ENCODE results near the gene ETV3.

ETV3 gene

GRCh38 chr1:157086299-157086698 is 51.9 kb downstream of the ETV3 start:
- Histone ChIP-seq H2AFZ (ENCODE audit: low read depth, low read length) (no peak overlapping the region), H3K4me3 (ENCODE audit: low read length) (no peak overlapping the region), H3K4me2 (ENCODE audit: low read length) (no peak overlapping the region), H3K79me2 (ENCODE audit: low read length) (no peaks in the 10 kb centered on the region), H3K36me3 (replicated peaks; ENCODE audit: low read depth, low read length) (no peaks in the 10 kb centered on the region), H4K20me1 (ENCODE audit: insufficient read depth, low read length) (no peaks in the 10 kb centered on the region), H3K27ac (ENCODE audit: low read length) (no peak overlapping the region), H3K9me3 (ENCODE audit: insufficient read depth, low read length) (no peaks in the 10 kb centered on the region), H3K9ac (ENCODE audit: low read length) (no peak overlapping the region), H3K27me3 (ENCODE audit: low read depth, low read length) (peaks cover 9% of the 10 kb centered on the region; the same call in 1 of the 2 replicates), H3K4me1 (ENCODE audit: low read length) (peaks cover 11% of the 10 kb centered on the region)
- no peak for TF ChIP-seq EZH2phosphoT487 (IDR thresholded peaks at IDR 0.05; ENCODE audit: low read depth)
- TF ChIP-seq, protein P1, sequence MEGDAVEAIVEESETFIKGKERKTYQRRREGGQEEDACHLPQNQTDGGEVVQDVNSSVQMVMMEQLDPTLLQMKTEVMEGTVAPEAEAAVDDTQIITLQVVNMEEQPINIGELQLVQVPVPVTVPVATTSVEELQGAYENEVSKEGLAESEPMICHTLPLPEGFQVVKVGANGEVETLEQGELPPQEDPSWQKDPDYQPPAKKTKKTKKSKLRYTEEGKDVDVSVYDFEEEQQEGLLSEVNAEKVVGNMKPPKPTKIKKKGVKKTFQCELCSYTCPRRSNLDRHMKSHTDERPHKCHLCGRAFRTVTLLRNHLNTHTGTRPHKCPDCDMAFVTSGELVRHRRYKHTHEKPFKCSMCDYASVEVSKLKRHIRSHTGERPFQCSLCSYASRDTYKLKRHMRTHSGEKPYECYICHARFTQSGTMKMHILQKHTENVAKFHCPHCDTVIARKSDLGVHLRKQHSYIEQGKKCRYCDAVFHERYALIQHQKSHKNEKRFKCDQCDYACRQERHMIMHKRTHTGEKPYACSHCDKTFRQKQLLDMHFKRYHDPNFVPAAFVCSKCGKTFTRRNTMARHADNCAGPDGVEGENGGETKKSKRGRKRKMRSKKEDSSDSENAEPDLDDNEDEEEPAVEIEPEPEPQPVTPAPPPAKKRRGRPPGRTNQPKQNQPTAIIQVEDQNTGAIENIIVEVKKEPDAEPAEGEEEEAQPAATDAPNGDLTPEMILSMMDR (IDR thresholded peaks at IDR 0.05; ENCODE audit: low read depth, low read length) = no peak

GRCh38 chr1:157085421-157085820 is 52.8 kb downstream of the ETV3 start:
- Histone ChIP-seq H3K9ac (ENCODE audit: low read length) (no peak overlapping the region), H2AFZ (ENCODE audit: low read depth, low read length) (no peak overlapping the region), H3K4me1 (ENCODE audit: low read length) (peaks cover 3% of the 10 kb centered on the region), H3K4me3 (ENCODE audit: low read length) (no peak overlapping the region), H3K27ac (ENCODE audit: low read length) (no peak overlapping the region), H3K79me2 (ENCODE audit: low read length) (no peaks in the 10 kb centered on the region), H3K9me3 (ENCODE audit: insufficient read depth, low read length) (no peaks in the 10 kb centered on the region), H4K20me1 (ENCODE audit: insufficient read depth, low read length) (no peaks in the 10 kb centered on the region), H3K27me3 (ENCODE audit: low read depth, low read length) (peaks cover 9% of the 10 kb centered on the region; the same call in 1 of the 2 replicates), H3K4me2 (ENCODE audit: low read length) (no peak overlapping the region), H3K36me3 (replicated peaks; ENCODE audit: low read depth, low read length) (no peaks in the 10 kb centered on the region)
- TF ChIP-seq, protein P1 (IDR thresholded peaks at IDR 0.05; ENCODE audit: low read depth, low read length) = no peak
- TF ChIP-seq EZH2phosphoT487 (IDR thresholded peaks at IDR 0.05; ENCODE audit: low read depth) = no peak

DNA sequence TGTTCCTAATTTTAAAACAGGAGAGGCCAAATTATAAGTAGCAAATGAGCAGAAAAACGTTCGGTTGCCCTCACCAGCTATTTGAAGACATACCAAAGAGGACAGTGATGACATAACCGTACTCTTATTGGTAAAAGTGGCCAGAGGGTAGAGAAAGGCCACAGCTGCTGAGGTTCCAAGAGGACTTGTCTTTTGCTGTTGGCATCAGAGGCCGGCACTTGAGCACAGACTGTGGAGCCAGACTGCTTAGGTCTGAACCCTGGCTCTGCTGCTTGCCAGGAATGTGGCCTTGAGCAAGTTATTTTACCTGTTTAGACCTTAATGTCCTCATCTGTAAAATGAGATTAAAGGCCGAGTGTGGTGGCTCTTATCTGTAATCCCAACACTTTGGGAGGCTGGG is 53.5 kb downstream of the ETV3 start:
- Histone ChIP-seq H4K20me1 (ENCODE audit: insufficient read depth, low read length) (no peaks in the 10 kb centered on the region), H3K9me3 (ENCODE audit: insufficient read depth, low read length) (no peaks in the 10 kb centered on the region), H3K4me3 (ENCODE audit: low read length) (no peak overlapping the region), H3K36me3 (replicated peaks; ENCODE audit: low read depth, low read length) (no peaks in the 10 kb centered on the region), H3K4me1 (ENCODE audit: low read length) (no peaks in the 10 kb centered on the region), H3K4me2 (ENCODE audit: low read length) (no peak overlapping the region), H3K79me2 (ENCODE audit: low read length) (no peaks in the 10 kb centered on the region), H3K27me3 (ENCODE audit: low read depth, low read length) (peaks cover 9% of the 10 kb centered on the region; the same call in 1 of the 2 replicates), H3K27ac (ENCODE audit: low read length) (no peak overlapping the region), H2AFZ (ENCODE audit: low read depth, low read length) (no peak overlapping the region), H3K9ac (ENCODE audit: low read length) (no peak overlapping the region)
- no peak for TF ChIP-seq EZH2phosphoT487 (IDR thresholded peaks at IDR 0.05; ENCODE audit: low read depth)

DNA sequence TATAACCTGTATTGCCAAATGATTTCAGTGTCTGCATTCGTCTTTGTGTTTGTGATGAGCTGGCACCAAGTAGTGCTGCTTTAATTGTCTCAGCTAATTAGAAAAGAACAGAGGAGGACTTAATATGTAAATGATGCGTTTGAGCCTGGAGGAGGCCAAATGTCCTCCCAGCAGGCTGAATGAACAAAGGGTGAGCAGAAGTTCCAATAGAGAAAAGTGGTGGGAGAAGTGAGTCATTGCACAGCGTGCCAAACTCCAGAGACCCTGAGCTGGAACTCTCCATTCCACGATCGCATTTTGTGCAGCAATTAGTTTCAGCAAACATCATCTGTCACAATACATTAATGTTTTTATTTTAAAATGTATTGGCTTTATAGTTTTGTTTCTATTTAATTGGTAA is 56.5 kb downstream of the ETV3 start:
- Histone ChIP-seq H3K27ac (ENCODE audit: low read length) (no peak overlapping the region), H3K4me1 (ENCODE audit: low read length) (peaks cover 10% of the 10 kb centered on the region), H3K9me3 (ENCODE audit: insufficient read depth, low read length) (no peaks in the 10 kb centered on the region), H3K36me3 (replicated peaks; ENCODE audit: low read depth, low read length) (no peaks in the 10 kb centered on the region), H2AFZ (ENCODE audit: low read depth, low read length) (no peak overlapping the region), H3K27me3 (ENCODE audit: low read depth, low read length) (peaks cover 18% of the 10 kb centered on the region; the same call in 1 of the 2 replicates), H3K4me2 (ENCODE audit: low read length) (no peak overlapping the region), H3K79me2 (ENCODE audit: low read length) (no peaks in the 10 kb centered on the region), H4K20me1 (ENCODE audit: insufficient read depth, low read length) (no peaks in the 10 kb centered on the region), H3K4me3 (ENCODE audit: low read length) (no peak overlapping the region), H3K9ac (ENCODE audit: low read length) (no peak overlapping the region)
- TF ChIP-seq EZH2phosphoT487 (IDR thresholded peaks at IDR 0.05; ENCODE audit: low read depth) = no peak
- TF ChIP-seq, protein P1 (IDR thresholded peaks at IDR 0.05; ENCODE audit: low read depth, low read length) = no peak
